ENCODE data around the gene AGBL5. TPM values are rescaled to one million over a fixed set of nuclear protein-coding genes. Genes with fewer than 3 reads are reported as not detected.

The AGBL5 gene
- total and polyA plus RNA-seq, 9 of the 15 experiments (the other 6 are each of a cell fraction or from before 2014, with no cell fraction given) = 3.3 to 52.7 (median 26.2) TPM

DNA sequence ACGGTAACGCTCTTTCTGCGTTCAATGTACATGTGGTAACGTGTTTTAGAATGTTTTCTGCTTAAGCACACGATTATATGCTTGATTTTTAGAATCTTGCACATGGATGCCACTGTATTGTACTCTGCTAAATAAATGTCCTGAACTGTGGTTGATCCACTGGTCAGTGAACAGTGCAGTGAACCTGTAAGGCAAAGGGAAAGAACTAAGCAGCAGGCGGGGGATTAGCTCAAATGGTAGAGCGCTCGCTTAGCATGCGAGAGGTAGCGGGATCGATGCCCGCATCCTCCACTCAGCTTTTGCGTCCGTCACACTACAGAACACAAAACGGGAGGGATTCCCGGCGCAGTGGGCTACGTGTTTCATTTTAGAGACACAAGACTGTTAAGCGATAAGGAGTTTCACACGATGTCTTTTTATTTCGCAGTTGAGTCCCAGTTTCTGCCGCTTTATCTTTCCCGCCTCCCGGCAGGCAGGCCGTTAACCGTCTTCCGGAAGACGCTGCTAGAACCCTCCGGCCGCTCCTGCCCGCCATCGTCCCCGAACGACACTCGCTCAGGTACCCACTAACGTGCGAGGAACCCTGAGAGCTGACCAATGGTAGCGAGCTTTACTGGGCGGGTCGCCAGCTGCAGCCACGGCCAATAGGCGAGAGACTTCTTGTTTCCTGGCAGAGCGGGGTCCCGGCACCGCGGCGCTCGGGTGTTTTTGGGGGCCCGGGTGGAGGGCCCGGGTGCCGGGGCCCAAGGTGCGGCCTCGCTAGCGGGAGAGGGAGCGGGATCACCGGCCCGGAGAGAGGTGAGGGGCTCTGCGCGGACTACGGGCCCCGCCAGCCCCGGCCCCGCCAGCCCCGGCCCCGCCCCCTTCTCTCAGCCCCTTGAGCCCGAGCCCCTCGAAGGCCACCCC is at the start of gene AGBL5 (continued):
- TF ChIP-seq PHTF2 (CRISPR knock-in tag; IDR thresholded peaks at IDR 0.05) (no peak), ZBED1 (IDR thresholded peaks at IDR 0.05) (peak; percentile 30; the same call in 1 of the 2 replicates), POLR2AphosphoS5 (IDR thresholded peaks at IDR 0.05; ENCODE audit: control insufficient read depth, insufficient read depth, low read depth, low read length) (no peak; the same call in 1 of the 2 replicates), NR4A1 (CRISPR knock-in tag; IDR thresholded peaks at IDR 0.05) (peak; percentile 86), NR4A1 (tag; IDR thresholded peaks at IDR 0.05) (no peak; the same call in 1 of the 2 replicates), MAFK (IDR thresholded peaks at IDR 0.05; ENCODE audit: low read length) (peak; percentile 47; the same call in 1 of the 2 replicates), EP400 (IDR thresholded peaks at IDR 0.05) (peak; percentile 90), RBM39 (optimal IDR thresholded peaks at IDR 0.05; ENCODE audit: low read depth, low read length) (peak; percentile 66), NFATC3 (IDR thresholded peaks at IDR 0.05) (0 out of 2 replicates have a peak, but pooled peaks have one; percentile 49), ZNF41 (CRISPR knock-in tag; conservative IDR thresholded peaks at IDR 0.05) (no peak), LEF1 (IDR thresholded peaks at IDR 0.05) (peak; percentile 45; the same call in 1 of the 2 replicates)
- TF ChIP-seq, protein P1, sequence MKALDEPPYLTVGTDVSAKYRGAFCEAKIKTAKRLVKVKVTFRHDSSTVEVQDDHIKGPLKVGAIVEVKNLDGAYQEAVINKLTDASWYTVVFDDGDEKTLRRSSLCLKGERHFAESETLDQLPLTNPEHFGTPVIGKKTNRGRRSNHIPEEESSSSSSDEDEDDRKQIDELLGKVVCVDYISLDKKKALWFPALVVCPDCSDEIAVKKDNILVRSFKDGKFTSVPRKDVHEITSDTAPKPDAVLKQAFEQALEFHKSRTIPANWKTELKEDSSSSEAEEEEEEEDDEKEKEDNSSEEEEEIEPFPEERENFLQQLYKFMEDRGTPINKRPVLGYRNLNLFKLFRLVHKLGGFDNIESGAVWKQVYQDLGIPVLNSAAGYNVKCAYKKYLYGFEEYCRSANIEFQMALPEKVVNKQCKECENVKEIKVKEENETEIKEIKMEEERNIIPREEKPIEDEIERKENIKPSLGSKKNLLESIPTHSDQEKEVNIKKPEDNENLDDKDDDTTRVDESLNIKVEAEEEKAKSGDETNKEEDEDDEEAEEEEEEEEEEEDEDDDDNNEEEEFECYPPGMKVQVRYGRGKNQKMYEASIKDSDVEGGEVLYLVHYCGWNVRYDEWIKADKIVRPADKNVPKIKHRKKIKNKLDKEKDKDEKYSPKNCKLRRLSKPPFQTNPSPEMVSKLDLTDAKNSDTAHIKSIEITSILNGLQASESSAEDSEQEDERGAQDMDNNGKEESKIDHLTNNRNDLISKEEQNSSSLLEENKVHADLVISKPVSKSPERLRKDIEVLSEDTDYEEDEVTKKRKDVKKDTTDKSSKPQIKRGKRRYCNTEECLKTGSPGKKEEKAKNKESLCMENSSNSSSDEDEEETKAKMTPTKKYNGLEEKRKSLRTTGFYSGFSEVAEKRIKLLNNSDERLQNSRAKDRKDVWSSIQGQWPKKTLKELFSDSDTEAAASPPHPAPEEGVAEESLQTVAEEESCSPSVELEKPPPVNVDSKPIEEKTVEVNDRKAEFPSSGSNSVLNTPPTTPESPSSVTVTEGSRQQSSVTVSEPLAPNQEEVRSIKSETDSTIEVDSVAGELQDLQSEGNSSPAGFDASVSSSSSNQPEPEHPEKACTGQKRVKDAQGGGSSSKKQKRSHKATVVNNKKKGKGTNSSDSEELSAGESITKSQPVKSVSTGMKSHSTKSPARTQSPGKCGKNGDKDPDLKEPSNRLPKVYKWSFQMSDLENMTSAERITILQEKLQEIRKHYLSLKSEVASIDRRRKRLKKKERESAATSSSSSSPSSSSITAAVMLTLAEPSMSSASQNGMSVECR (CRISPR knock-in tag; IDR thresholded peaks at IDR 0.05) = 0 out of 2 replicates have a peak, but pooled peaks have one; percentile 43
- TF ChIP-seq, protein P2, sequence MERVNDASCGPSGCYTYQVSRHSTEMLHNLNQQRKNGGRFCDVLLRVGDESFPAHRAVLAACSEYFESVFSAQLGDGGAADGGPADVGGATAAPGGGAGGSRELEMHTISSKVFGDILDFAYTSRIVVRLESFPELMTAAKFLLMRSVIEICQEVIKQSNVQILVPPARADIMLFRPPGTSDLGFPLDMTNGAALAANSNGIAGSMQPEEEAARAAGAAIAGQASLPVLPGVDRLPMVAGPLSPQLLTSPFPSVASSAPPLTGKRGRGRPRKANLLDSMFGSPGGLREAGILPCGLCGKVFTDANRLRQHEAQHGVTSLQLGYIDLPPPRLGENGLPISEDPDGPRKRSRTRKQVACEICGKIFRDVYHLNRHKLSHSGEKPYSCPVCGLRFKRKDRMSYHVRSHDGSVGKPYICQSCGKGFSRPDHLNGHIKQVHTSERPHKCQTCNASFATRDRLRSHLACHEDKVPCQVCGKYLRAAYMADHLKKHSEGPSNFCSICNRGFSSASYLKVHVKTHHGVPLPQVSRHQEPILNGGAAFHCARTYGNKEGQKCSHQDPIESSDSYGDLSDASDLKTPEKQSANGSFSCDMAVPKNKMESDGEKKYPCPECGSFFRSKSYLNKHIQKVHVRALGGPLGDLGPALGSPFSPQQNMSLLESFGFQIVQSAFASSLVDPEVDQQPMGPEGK (CRISPR knock-in tag; IDR thresholded peaks at IDR 0.05; ENCODE audit: borderline replicate concordance) = peak; percentile 14; the same call in 1 of the 2 replicates
- TF ChIP-seq, protein P3, sequence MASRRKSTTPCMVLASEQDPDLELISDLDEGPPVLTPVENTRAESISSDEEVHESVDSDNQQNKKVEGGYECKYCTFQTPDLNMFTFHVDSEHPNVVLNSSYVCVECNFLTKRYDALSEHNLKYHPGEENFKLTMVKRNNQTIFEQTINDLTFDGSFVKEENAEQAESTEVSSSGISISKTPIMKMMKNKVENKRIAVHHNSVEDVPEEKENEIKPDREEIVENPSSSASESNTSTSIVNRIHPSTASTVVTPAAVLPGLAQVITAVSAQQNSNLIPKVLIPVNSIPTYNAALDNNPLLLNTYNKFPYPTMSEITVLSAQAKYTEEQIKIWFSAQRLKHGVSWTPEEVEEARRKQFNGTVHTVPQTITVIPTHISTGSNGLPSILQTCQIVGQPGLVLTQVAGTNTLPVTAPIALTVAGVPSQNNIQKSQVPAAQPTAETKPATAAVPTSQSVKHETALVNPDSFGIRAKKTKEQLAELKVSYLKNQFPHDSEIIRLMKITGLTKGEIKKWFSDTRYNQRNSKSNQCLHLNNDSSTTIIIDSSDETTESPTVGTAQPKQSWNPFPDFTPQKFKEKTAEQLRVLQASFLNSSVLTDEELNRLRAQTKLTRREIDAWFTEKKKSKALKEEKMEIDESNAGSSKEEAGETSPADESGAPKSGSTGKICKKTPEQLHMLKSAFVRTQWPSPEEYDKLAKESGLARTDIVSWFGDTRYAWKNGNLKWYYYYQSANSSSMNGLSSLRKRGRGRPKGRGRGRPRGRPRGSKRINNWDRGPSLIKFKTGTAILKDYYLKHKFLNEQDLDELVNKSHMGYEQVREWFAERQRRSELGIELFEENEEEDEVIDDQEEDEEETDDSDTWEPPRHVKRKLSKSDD (conservative IDR thresholded peaks at IDR 0.05; ENCODE audit: low read length) = peak; percentile 26
- TF ChIP-seq, protein P4, sequence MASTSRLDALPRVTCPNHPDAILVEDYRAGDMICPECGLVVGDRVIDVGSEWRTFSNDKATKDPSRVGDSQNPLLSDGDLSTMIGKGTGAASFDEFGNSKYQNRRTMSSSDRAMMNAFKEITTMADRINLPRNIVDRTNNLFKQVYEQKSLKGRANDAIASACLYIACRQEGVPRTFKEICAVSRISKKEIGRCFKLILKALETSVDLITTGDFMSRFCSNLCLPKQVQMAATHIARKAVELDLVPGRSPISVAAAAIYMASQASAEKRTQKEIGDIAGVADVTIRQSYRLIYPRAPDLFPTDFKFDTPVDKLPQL (IDR thresholded peaks at IDR 0.05; ENCODE audit: extremely low read depth, insufficient read length) = peak; percentile 12
